HS-5 (cell line): Measurements from ENCODE around the gene CDC7.

Experiments
- DNase-seq: peaks from one replicate; pipeline ENCODE4 v3.0.0-alpha.2; 2012; ENCODE audit warnings: low read depth

The CDC7 gene

GRCh38 chr1:91549041-91549735 is 48.5 kb downstream of the CDC7 start:
- DNase-seq, result no peak

GRCh38 chr1:91550961-91551360 is 50.3 kb downstream of the CDC7 start:
- DNase-seq, result no peak

GRCh38 chr1:91552091-91552490 is 51.4 kb downstream of the CDC7 start:
- no peak for DNase-seq

- DNase-seq, result no peak
These were observed 51.9 kb downstream of the CDC7 start for GRCh38 chr1:91552596-91552995.

GRCh38 chr1:91553177-91553591 is 52.5 kb downstream of the CDC7 start:
- no peak for DNase-seq

- no peak for DNase-seq
These were observed 54.6 kb downstream of the CDC7 start for GRCh38 chr1:91555074-91555730.

GRCh38 chr1:91555821-91556531 is 55.3 kb downstream of the CDC7 start:
- DNase-seq, result peak; percentile 74

GRCh38 chr1:91556556-91556955 is 55.9 kb downstream of the CDC7 start:
- no peak for DNase-seq

- no peak for DNase-seq
These were observed 56.5 kb downstream of the CDC7 start for GRCh38 chr1:91557039-91557690.

GRCh38 chr1:91557826-91558225 is 57.2 kb downstream of the CDC7 start:
- DNase-seq, result no peak

GRCh38 chr1:91559046-91559750 is 58.5 kb downstream of the CDC7 start:
- no peak for DNase-seq

GRCh38 chr1:91559838-91560565 is 59.4 kb downstream of the CDC7 start:
- DNase-seq, result no peak

- DNase-seq, result no peak
These were observed 64.4 kb downstream of the CDC7 start for GRCh38 chr1:91564888-91565701.

- no peak for DNase-seq
These were observed 66.9 kb downstream of the CDC7 start for GRCh38 chr1:91567583-91567982.

GRCh38 chr1:91568261-91568660 is 67.6 kb downstream of the CDC7 start:
- DNase-seq, result no peak

- DNase-seq, result peak; percentile 97
These were observed 68.9 kb downstream of the CDC7 start for GRCh38 chr1:91569411-91570119.

GRCh38 chr1:91570120-91570448 is 69.4 kb downstream of the CDC7 start:
- no peak for DNase-seq

GRCh38 chr1:91572044-91572443 is 71.4 kb downstream of the CDC7 start:
- no peak for DNase-seq
